Activated naive CD4-positive, alpha-beta T cell treated with anti-CD3 and anti-CD28 coated beads for 36 hours (primary cell): ENCODE measurements around the gene PTPRN2. TPM values are rescaled to one million over a fixed set of nuclear protein-coding genes. Genes with fewer than 3 reads are reported as not detected.
"Not testable (repeated sequence)": the region's sequence is repeated elsewhere in the genome, so short reads cannot be mapped to it uniquely, and the experiment has no call there.

Source experiments
- CTCF ChIA-PET: fragments of 350-600 bp; sonication (Branson Sonifier 250); formaldehyde crosslinking; loops from one replicate; lab custom pipeline; 2021; ENCODE audit warnings: antibody characterized with exemption; lab: Charles Lee
- DNase-seq: peaks from one replicate; pipeline ENCODE4 v3.0.0-alpha.2; 2020
- H3K27ac Mint-ChIP-seq: one replicate; pipeline ENCODE4 v1.8.0; 2021; ENCODE audit warnings: mild to moderate bottlenecking, mixed read lengths
- H3K27me3 Mint-ChIP-seq: one replicate; pipeline ENCODE4 v1.8.0; 2021; ENCODE audit warnings: low read depth, mixed read lengths
- H3K36me3 Mint-ChIP-seq: one replicate; pipeline ENCODE4 v1.8.0; 2021; ENCODE audit warnings: low read depth, mixed read lengths
- H3K4me1 Mint-ChIP-seq: one replicate; pipeline ENCODE4 v1.8.0; 2021; ENCODE audit warnings: low read depth, mixed read lengths
- H3K4me3 Mint-ChIP-seq: one replicate; pipeline ENCODE4 v1.8.0; 2021; ENCODE audit warnings: mild to moderate bottlenecking, moderate library complexity, mixed read lengths
- H3K9me3 Mint-ChIP-seq: one replicate; pipeline ENCODE4 v1.8.0; 2021; ENCODE audit warnings: mixed read lengths
- intact Hi-C: fragments of 100-400 bp; cut with micrococcal nuclease; formaldehyde crosslinking; loops from one replicate; pipeline ENCODE4 v1.15.1; 2023
- total RNA-seq, 2 experiments: library from RNA; stranded (reverse); gene quantifications; one replicate each; pipeline ENCODE4 v1.2.3, GENCODE V29; 2021

PTPRN2 gene
- total RNA-seq, 2 experiments from 2014 or later: 0.54 to 0.62 TPM

DNA sequence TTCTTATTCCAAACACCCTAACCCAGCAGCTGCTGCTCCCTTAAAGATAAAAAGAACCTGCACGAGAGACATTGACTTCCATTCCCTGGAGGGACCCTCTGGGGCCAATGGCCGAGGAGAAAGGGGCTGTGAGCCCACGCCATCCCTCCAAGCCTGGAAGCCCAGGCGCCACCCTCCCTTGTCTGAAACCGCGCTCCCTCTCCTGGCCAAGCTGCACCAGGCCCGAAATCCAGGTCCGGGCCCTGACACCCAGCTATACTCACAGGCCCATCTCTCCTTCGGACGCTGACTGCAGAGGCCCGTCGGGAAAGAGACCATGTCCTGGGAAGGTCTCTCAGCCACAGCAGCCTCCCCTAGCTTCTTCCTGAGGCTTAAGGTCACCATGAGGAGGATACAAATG is 196.5 kb downstream of the PTPRN2 start:
- intact Hi-C loops: no loop called here
- no peaks in the 10 kb centered on the region for H3K9me3 Mint-ChIP-seq
- H3K27ac Mint-ChIP-seq: no peak overlapping the region
- no peaks in the 10 kb centered on the region for H3K4me1 Mint-ChIP-seq
- DNase-seq: no peak
- no peaks in the 10 kb centered on the region for H3K36me3 Mint-ChIP-seq
- H3K4me3 Mint-ChIP-seq: no peak overlapping the region
- H3K27me3 Mint-ChIP-seq: no peaks in the 10 kb centered on the region
- CTCF ChIA-PET: no interaction called here

DNA sequence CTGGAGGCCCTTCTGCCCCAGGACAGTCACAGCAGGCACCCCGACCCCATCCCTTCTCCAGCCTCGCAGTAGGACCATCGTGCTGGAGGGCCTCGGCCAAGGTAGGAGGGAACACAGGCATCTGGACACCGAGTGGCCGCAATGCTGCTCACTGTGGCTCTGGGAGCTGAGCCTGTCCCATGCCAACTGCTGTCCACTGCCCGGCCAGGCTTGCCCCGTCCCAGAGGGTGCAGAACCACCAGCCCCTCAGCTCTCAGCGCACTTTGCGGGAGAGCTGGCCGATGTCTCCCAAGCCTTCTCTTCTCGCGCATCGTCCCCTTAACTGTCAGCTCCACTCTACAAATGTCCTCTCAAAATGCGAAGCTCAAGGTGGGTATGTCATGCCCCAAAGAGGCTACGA is 197.2 kb downstream of the PTPRN2 start:
- Mint-ChIP-seq H3K4me3 (no peak overlapping the region), H3K9me3 (no peaks in the 10 kb centered on the region), H3K27me3 (no peaks in the 10 kb centered on the region), H3K36me3 (no peaks in the 10 kb centered on the region), H3K4me1 (no peaks in the 10 kb centered on the region), H3K27ac (no peak overlapping the region)
- no peak for DNase-seq
- intact Hi-C loops: no loop called here
- CTCF ChIA-PET: no interaction called here

GRCh38 chr7:158389514-158390425 is 197.9 kb downstream of the PTPRN2 start:
- no peaks in the 10 kb centered on the region for H3K36me3 Mint-ChIP-seq
- no peak overlapping the region for H3K4me3 Mint-ChIP-seq
- intact Hi-C loops: no loop called here
- H3K27ac Mint-ChIP-seq: no peak overlapping the region
- H3K4me1 Mint-ChIP-seq: no peaks in the 10 kb centered on the region
- no peaks in the 10 kb centered on the region for H3K27me3 Mint-ChIP-seq
- CTCF ChIA-PET: no interaction called here
- no peaks in the 10 kb centered on the region for H3K9me3 Mint-ChIP-seq
- no peak for DNase-seq

- H3K27ac Mint-ChIP-seq: no peak overlapping the region
- no peak overlapping the region for H3K4me3 Mint-ChIP-seq
- H3K9me3 Mint-ChIP-seq: no peaks in the 10 kb centered on the region
- H3K4me1 Mint-ChIP-seq: no peaks in the 10 kb centered on the region
- no peak for DNase-seq
- H3K27me3 Mint-ChIP-seq: peaks cover 1% of the 10 kb centered on the region
- H3K36me3 Mint-ChIP-seq: no peaks in the 10 kb centered on the region
- intact Hi-C loops: no loop called here
- CTCF ChIA-PET: no interaction called here
Measured at GRCh38 chr7:158388928-158389327, 198.7 kb downstream of the PTPRN2 start.

DNA sequence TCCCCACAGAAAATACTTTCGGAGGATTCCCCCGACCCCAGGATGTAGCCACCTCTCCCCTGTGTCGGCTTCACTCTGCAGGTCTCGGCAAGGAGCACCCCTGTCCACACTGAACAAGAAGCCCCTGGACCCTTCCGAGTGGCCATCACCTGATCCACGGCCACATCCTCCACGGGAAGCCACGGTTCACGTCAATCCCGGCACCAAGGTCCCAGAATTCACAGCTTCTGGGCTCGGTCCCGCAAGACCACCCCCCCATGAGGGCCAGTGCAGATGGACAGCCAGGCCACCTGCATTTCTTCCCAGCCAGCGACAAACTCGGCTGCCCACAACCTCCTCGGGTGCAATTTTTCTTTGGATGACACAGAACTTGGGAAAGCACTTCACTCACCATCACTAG is 199.6 kb downstream of the PTPRN2 start:
- CTCF ChIA-PET: interaction anchor here (0.8 kb wide), 1 partner anchor 10 kb away, joined by 3 read pairs; no protein-coding TSS in a partner anchor
- no peak for DNase-seq
- Mint-ChIP-seq H3K27me3 (peaks cover 3% of the 10 kb centered on the region), H3K9me3 (no peaks in the 10 kb centered on the region), H3K4me1 (no peaks in the 10 kb centered on the region), H3K27ac (no peak overlapping the region), H3K4me3 (no peak overlapping the region), H3K36me3 (no peaks in the 10 kb centered on the region)
- intact Hi-C loops: no loop called here

GRCh38 chr7:158387546-158387891 is 200.1 kb downstream of the PTPRN2 start:
- Mint-ChIP-seq H3K36me3 (no peaks in the 10 kb centered on the region), H3K27me3 (peaks cover 3% of the 10 kb centered on the region), H3K27ac (no peak overlapping the region), H3K9me3 (no peaks in the 10 kb centered on the region), H3K4me1 (no peaks in the 10 kb centered on the region), H3K4me3 (no peak overlapping the region)
- intact Hi-C loops: no loop called here
- CTCF ChIA-PET: no interaction called here
- no peak for DNase-seq

- DNase-seq: no peak
- no peak overlapping the region for H3K4me3 Mint-ChIP-seq
- CTCF ChIA-PET: no interaction called here
- no peaks in the 10 kb centered on the region for H3K4me1 Mint-ChIP-seq
- H3K27me3 Mint-ChIP-seq: peaks cover 4% of the 10 kb centered on the region
- no peaks in the 10 kb centered on the region for H3K9me3 Mint-ChIP-seq
- intact Hi-C loops: no loop called here
- no peak overlapping the region for H3K27ac Mint-ChIP-seq
- no peaks in the 10 kb centered on the region for H3K36me3 Mint-ChIP-seq
Measured at GRCh38 chr7:158386866-158387545, 200.6 kb downstream of the PTPRN2 start.

DNA sequence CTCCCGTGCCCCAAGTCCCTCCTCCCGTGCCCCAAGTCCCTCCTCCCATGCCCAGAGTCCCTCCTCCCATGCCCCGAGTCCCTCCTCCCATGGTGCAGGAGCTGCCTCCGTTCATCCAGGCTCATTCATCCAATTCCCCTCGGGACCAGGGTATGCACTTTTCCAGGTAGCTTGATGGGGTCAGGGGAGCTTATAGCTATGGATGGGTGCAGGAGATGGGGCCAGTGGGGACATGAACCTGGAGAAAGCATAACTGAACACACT is 201.3 kb downstream of the PTPRN2 start:
- no peak for DNase-seq
- H3K36me3 Mint-ChIP-seq: no peaks in the 10 kb centered on the region
- intact Hi-C loops: no loop called here
- H3K4me3 Mint-ChIP-seq: no peak overlapping the region
- H3K9me3 Mint-ChIP-seq: peaks cover under 1% of the 10 kb centered on the region
- H3K4me1 Mint-ChIP-seq: no peaks in the 10 kb centered on the region
- CTCF ChIA-PET: no interaction called here
- peaks cover 4% of the 10 kb centered on the region for H3K27me3 Mint-ChIP-seq
- no peak overlapping the region for H3K27ac Mint-ChIP-seq

DNA sequence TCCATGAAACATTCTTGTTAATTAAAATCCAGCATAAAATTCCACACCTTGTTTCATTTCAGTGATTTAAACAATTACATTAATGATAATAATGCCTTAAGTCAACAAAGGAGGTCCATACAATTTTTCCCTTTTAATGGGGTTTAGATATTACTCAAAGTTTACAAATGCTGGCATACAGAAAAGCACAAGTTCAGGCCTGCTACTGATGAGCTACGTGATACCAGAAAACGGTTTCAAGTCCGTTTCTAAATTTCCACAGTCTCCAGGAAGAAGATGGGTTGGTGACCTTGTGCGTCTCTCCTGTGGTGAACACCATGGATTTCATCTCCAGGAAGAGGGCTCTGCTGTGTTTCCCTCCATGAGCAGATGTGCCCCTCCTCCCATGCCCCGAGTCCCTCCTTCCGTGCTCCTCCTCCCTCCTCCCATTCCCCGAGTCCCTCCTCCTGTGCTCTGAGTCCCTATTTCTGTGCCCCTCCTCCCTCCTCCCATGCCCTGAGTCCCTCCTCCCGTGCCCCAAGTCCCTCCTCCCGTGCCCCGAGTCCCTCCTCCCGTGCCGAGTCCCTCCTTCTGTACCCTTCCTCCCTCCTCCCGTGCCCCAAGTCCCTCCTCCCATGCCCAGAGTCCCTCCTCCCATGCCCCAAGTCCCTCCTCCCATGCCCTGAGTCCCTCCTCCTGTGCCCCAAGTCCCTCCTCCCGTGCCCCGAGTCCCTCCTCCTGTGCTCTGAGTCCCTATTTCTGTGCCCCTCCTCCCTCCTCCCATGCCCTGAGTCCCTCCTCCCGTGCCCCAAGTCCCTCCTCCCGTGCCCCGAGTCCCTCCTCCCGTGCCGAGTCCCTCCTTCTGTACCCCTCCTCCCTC is 201.9 kb downstream of the PTPRN2 start:
- CTCF ChIA-PET, H3K4me3 Mint-ChIP-seq, H3K27ac Mint-ChIP-seq, H3K27me3 Mint-ChIP-seq, DNase-seq, H3K4me1 Mint-ChIP-seq, intact Hi-C loops, H3K36me3 Mint-ChIP-seq, H3K9me3 Mint-ChIP-seq: not testable (repeated sequence)

- DNase-seq: no peak
- H3K36me3 Mint-ChIP-seq: no peaks in the 10 kb centered on the region
- H3K27me3 Mint-ChIP-seq: peaks cover 4% of the 10 kb centered on the region
- H3K4me1 Mint-ChIP-seq: no peaks in the 10 kb centered on the region
- H3K9me3 Mint-ChIP-seq: peaks cover 13% of the 10 kb centered on the region
- no peak overlapping the region for H3K4me3 Mint-ChIP-seq
- intact Hi-C loops: no loop called here
- H3K27ac Mint-ChIP-seq: no peak overlapping the region
- CTCF ChIA-PET: no interaction called here
Measured at GRCh38 chr7:158384746-158385145, 202.9 kb downstream of the PTPRN2 start.

DNA sequence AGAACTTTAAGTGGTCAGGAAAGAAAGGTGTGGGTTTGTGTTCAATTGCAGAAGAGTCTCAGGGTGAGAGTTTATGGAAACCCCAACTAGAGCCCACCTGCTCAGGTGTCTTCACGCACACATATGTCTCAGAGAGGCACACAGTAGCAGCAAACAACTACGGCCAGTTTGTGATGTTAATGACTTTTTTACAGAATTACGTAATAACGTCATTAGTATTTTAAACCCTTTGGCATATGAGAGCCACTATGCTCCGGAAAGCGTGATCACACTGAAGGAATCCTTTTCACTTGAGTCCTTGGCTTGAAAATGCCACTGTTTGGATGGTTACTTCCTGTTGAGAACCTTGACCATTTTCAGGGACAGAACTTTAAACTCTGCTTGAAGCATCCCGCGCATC is 204.0 kb downstream of the PTPRN2 start:
- Mint-ChIP-seq H3K4me1 (no peaks in the 10 kb centered on the region), H3K27ac (no peak overlapping the region), H3K36me3 (no peaks in the 10 kb centered on the region), H3K4me3 (no peak overlapping the region), H3K9me3 (peaks cover 16% of the 10 kb centered on the region), H3K27me3 (peaks cover 4% of the 10 kb centered on the region)
- CTCF ChIA-PET: no interaction called here
- DNase-seq: no peak
- intact Hi-C loops: no loop called here

GRCh38 chr7:158382363-158383254 is 205.0 kb downstream of the PTPRN2 start:
- H3K36me3 Mint-ChIP-seq: no peaks in the 10 kb centered on the region
- no peak overlapping the region for H3K27ac Mint-ChIP-seq
- no peak overlapping the region for H3K4me3 Mint-ChIP-seq
- intact Hi-C loops: no loop called here
- peaks cover 16% of the 10 kb centered on the region for H3K9me3 Mint-ChIP-seq
- CTCF ChIA-PET: no interaction called here
- H3K4me1 Mint-ChIP-seq: no peaks in the 10 kb centered on the region
- H3K27me3 Mint-ChIP-seq: peaks cover 4% of the 10 kb centered on the region
- DNase-seq: no peak
